Esophagus muscularis mucosa (tissue), 4 donors: ENCODE measurements around the gene UPK3BL1.
"Not testable (repeated sequence)": the region's sequence is repeated elsewhere in the genome, so short reads cannot be mapped to it uniquely, and the experiment has no call there.

Experiments
- CTCF ChIP-seq, 3 experiments: fragments of 200-600 bp in 2 of 3; fragments of 450-650 bp in 1 of 3; sonication (generic) in 2 of 3; IDR thresholded peaks; one replicate each; pipeline ENCODE4 v1.5.1; 2017 to 2019; ENCODE audit warnings: antibody characterized with exemption in 3 of 3, mild to moderate bottlenecking in 2 of 3, moderate library complexity in 1 of 3
- EP300 ChIP-seq: sonication (generic); formaldehyde crosslinking; IDR thresholded peaks from one replicate; pipeline ENCODE4 v1.6.1; 2017; ENCODE audit warnings: antibody characterized with exemption
- POLR2A ChIP-seq: fragments of 450-650 bp; IDR thresholded peaks from one replicate; pipeline ENCODE4 v1.6.1; 2017; ENCODE audit warnings: antibody characterized with exemption, moderate library complexity, mild to moderate bottlenecking, low read depth
- POLR2AphosphoS5 ChIP-seq, 2 donors: sonication (generic); formaldehyde crosslinking; IDR thresholded peaks; one replicate each; pipeline ENCODE4 v1.6.1; 2017; ENCODE audit warnings: antibody characterized with exemption in 2 of 2

- not testable (repeated sequence) for TF ChIP-seq POLR2A; EP300; CTCF (IDR thresholded peaks at IDR 0.05); POLR2AphosphoS5 (IDR thresholded peaks at IDR 0.05)
Observed at GRCh38 chr7:102680780-102681179, 38.2 kb upstream of the UPK3BL1 start.
